ENCODE data around the gene ZCCHC14. TPM values are rescaled to one million over a fixed set of nuclear protein-coding genes. Genes with fewer than 3 reads are reported as not detected.

Gene ZCCHC14
- total RNA-seq, 2 donors from 2014 or later: 33.0 to 45.6 TPM

GRCh38 chr16:87540072-87540896, 47.5 kb upstream of the ZCCHC14 start:
- ATAC-seq (ENCODE audit: insufficient number of reproducible peaks, low FRiP score, low read depth): peak; percentile 3
- Histone ChIP-seq H3K27me3 (replicated peaks; ENCODE audit: insufficient read depth) (no peaks in the 10 kb centered on the region), H3K4me3 (peak overlapping the region; percentile 68)

GRCh38 chr16:87539113-87539512, 46.3 kb upstream of the ZCCHC14 start:
- Histone ChIP-seq H3K9me3 (no peaks in the 10 kb centered on the region), H3K4me1 (ENCODE audit: control insufficient read depth in 1 of 2, low read depth in 2 of 2) (peaks cover 18 to 53% of the 10 kb centered on the region in 2 donors), H3K36me3 (no peaks in the 10 kb centered on the region), H3K27ac (peak overlapping the region; percentile 92 to 94), H3K27me3 (replicated peaks; ENCODE audit: insufficient read depth) (no peaks in the 10 kb centered on the region), H3K4me3 (no peak overlapping the region)
- ATAC-seq (ENCODE audit: insufficient number of reproducible peaks, low FRiP score, low read depth): no peak
- TF ChIP-seq CTCF (IDR thresholded peaks at IDR 0.05): no peak
- DNase-seq (ENCODE audit: low spot score): no peak

More at GRCh38 chr16:87540072-87540896, 47.5 kb upstream of the ZCCHC14 start:
- Histone ChIP-seq H3K36me3 (no peaks in the 10 kb centered on the region), H3K9me3 (no peaks in the 10 kb centered on the region), H3K27ac (peak overlapping the region; percentile 92 to 94), H3K4me1 (ENCODE audit: control insufficient read depth in 1 of 2, low read depth in 2 of 2) (peaks cover 18 to 53% of the 10 kb centered on the region in 2 donors)
- DNase-seq (ENCODE audit: low spot score): no peak
- TF ChIP-seq CTCF (IDR thresholded peaks at IDR 0.05): no peak

GRCh38 chr16:87538594-87538993, 45.8 kb upstream of the ZCCHC14 start:
- DNase-seq (ENCODE audit: low spot score) (no peak), ATAC-seq (ENCODE audit: insufficient number of reproducible peaks, low FRiP score, low read depth) (no peak)
- Histone ChIP-seq H3K27ac (peak overlapping the region; percentile 92 to 94), H3K9me3 (no peaks in the 10 kb centered on the region), H3K4me1 (ENCODE audit: control insufficient read depth in 1 of 2, low read depth in 2 of 2) (peaks cover 18 to 53% of the 10 kb centered on the region in 2 donors), H3K36me3 (no peaks in the 10 kb centered on the region), H3K27me3 (replicated peaks; ENCODE audit: insufficient read depth) (no peaks in the 10 kb centered on the region), H3K4me3 (no peak overlapping the region)
- TF ChIP-seq CTCF (IDR thresholded peaks at IDR 0.05): no peak

GRCh38 chr16:87538160-87538559, 45.3 kb upstream of the ZCCHC14 start:
- H3K36me3 ChIP-seq: no peaks in the 10 kb centered on the region
- DNase-seq (ENCODE audit: low spot score) (no peak), ATAC-seq (ENCODE audit: insufficient number of reproducible peaks, low FRiP score, low read depth) (no peak)
- no peaks in the 10 kb centered on the region for H3K27me3 ChIP-seq (replicated peaks; ENCODE audit: insufficient read depth)
- H3K4me3 ChIP-seq: no peak overlapping the region
- TF ChIP-seq CTCF (IDR thresholded peaks at IDR 0.05): no peak
- peaks cover 2% of the 10 kb centered on the region for H3K9me3 ChIP-seq
- peaks cover 18 to 49% of the 10 kb centered on the region in 2 donors for H3K4me1 ChIP-seq (ENCODE audit: control insufficient read depth in 1 of 2, low read depth in 2 of 2)
- H3K27ac ChIP-seq: peak overlapping the region; percentile 92 to 94

GRCh38 chr16:87536795-87537142, 43.9 kb upstream of the ZCCHC14 start:
- H3K36me3 ChIP-seq: no peaks in the 10 kb centered on the region
- ATAC-seq (ENCODE audit: insufficient number of reproducible peaks, low FRiP score, low read depth) (no peak), DNase-seq (ENCODE audit: low spot score) (no peak)
- no peak for TF ChIP-seq CTCF (IDR thresholded peaks at IDR 0.05)
- no peak overlapping the region for H3K4me3 ChIP-seq
- H3K27ac ChIP-seq: no peak overlapping the region
- peaks cover 10 to 37% of the 10 kb centered on the region in 2 donors for H3K4me1 ChIP-seq (ENCODE audit: control insufficient read depth in 1 of 2, low read depth in 2 of 2)
- H3K9me3 ChIP-seq: peaks cover 8% of the 10 kb centered on the region
- H3K27me3 ChIP-seq (replicated peaks; ENCODE audit: insufficient read depth): no peaks in the 10 kb centered on the region
